SK-N-SH (cell line): ENCODE data around the gene PPIF.

ENCODE experiments used
- EP300 ChIP-seq, 2 experiments: IDR thresholded peaks; 2 replicates each; pipeline versions ENCODE4 v1.4.0 to v1.6.1; 2012; ENCODE audit warnings: borderline replicate concordance in 1 of 2, low read depth in 1 of 2, low read length in 1 of 2
- FOXM1 ChIP-seq: IDR thresholded peaks from 2 replicates; pipeline ENCODE4 v1.4.0; 2012; ENCODE audit warnings: low read depth, mild to moderate bottlenecking
- POLR2AphosphoS5 ChIP-seq: IDR thresholded peaks from 2 replicates; pipeline ENCODE4 v1.6.1; 2012; ENCODE audit warnings: low read depth, low read length
- RAD21 ChIP-seq: IDR thresholded peaks from 2 replicates; pipeline ENCODE4 v1.6.1; 2012; ENCODE audit warnings: mild to moderate bottlenecking, low read length
- RXRA ChIP-seq: IDR thresholded peaks from 2 replicates; pipeline ENCODE4 v1.4.0; 2012; ENCODE audit warnings: low read depth, mild to moderate bottlenecking, borderline replicate concordance
- YY1 ChIP-seq: IDR thresholded peaks from 2 replicates; pipeline ENCODE4 v1.4.0; 2012; ENCODE audit warnings: low read depth, mild to moderate bottlenecking
- TF ChIP-seq, protein P1 (sequence below): fragments of 200-600 bp; sonication (generic); IDR thresholded peaks from 2 replicates; pipeline ENCODE4 v1.6.1; 2017; ENCODE audit warnings: antibody characterized with exemption, mild to moderate bottlenecking, moderate library complexity
- TF ChIP-seq, protein P2 (sequence below): IDR thresholded peaks from 2 replicates; pipeline ENCODE4 v1.6.1; 2012; ENCODE audit warnings: mild to moderate bottlenecking, low read depth, low read length, moderate library complexity
- TF ChIP-seq, protein P3 (sequence below): IDR thresholded peaks from 2 replicates; pipeline ENCODE4 v1.4.0; 2012; ENCODE audit warnings: low read depth

DNA sequence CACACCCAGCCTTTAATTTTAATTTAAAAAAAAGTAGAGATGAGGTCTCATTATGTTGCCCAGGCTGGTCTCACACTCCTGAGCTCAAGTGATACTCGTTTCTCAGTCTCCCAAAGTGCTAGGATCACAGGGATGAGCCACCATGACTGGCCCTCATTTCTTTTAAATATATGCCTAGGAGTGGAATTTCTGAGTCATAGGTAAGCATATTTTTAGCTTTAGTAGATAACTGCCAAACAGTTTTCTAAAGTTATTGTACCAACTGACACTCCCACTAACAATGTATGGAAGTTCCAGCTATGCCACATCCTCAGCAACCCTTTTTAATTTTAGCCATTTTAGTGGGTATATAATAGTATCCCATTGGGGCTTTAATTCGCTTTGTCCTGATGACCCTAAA, 13.8 kb upstream of the PPIF start:
- TF ChIP-seq, protein P1, sequence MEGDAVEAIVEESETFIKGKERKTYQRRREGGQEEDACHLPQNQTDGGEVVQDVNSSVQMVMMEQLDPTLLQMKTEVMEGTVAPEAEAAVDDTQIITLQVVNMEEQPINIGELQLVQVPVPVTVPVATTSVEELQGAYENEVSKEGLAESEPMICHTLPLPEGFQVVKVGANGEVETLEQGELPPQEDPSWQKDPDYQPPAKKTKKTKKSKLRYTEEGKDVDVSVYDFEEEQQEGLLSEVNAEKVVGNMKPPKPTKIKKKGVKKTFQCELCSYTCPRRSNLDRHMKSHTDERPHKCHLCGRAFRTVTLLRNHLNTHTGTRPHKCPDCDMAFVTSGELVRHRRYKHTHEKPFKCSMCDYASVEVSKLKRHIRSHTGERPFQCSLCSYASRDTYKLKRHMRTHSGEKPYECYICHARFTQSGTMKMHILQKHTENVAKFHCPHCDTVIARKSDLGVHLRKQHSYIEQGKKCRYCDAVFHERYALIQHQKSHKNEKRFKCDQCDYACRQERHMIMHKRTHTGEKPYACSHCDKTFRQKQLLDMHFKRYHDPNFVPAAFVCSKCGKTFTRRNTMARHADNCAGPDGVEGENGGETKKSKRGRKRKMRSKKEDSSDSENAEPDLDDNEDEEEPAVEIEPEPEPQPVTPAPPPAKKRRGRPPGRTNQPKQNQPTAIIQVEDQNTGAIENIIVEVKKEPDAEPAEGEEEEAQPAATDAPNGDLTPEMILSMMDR: no peak
- no peak for TF ChIP-seq RAD21
- TF ChIP-seq, protein P2, sequence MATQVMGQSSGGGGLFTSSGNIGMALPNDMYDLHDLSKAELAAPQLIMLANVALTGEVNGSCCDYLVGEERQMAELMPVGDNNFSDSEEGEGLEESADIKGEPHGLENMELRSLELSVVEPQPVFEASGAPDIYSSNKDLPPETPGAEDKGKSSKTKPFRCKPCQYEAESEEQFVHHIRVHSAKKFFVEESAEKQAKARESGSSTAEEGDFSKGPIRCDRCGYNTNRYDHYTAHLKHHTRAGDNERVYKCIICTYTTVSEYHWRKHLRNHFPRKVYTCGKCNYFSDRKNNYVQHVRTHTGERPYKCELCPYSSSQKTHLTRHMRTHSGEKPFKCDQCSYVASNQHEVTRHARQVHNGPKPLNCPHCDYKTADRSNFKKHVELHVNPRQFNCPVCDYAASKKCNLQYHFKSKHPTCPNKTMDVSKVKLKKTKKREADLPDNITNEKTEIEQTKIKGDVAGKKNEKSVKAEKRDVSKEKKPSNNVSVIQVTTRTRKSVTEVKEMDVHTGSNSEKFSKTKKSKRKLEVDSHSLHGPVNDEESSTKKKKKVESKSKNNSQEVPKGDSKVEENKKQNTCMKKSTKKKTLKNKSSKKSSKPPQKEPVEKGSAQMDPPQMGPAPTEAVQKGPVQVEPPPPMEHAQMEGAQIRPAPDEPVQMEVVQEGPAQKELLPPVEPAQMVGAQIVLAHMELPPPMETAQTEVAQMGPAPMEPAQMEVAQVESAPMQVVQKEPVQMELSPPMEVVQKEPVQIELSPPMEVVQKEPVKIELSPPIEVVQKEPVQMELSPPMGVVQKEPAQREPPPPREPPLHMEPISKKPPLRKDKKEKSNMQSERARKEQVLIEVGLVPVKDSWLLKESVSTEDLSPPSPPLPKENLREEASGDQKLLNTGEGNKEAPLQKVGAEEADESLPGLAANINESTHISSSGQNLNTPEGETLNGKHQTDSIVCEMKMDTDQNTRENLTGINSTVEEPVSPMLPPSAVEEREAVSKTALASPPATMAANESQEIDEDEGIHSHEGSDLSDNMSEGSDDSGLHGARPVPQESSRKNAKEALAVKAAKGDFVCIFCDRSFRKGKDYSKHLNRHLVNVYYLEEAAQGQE: no peak
- TF ChIP-seq EP300 (IDR thresholded peaks at IDR 0.05; ENCODE audit: borderline replicate concordance in 1 of 2, low read depth in 1 of 2, low read length in 1 of 2): peak in 1 of 2 experiments; percentile 84; a peak in 2 of 4 replicates
- TF ChIP-seq FOXM1: 0 out of 2 replicates have a peak, but pooled peaks have one; percentile 43
- TF ChIP-seq YY1: no peak
- TF ChIP-seq, protein P3, sequence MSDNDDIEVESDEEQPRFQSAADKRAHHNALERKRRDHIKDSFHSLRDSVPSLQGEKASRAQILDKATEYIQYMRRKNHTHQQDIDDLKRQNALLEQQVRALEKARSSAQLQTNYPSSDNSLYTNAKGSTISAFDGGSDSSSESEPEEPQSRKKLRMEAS: no peak
- no peak; the same call in 1 of the 2 replicates for TF ChIP-seq POLR2AphosphoS5
- no peak for TF ChIP-seq RXRA
